Measurements from ENCODE around the gene TMEM37. TPM values are rescaled to one million over a fixed set of nuclear protein-coding genes. Genes with fewer than 3 reads are reported as not detected.

TMEM37 gene
- total and polyA plus RNA-seq, 2 of the 13 experiments (the other 11 are each of a cell fraction or from before 2014, with no cell fraction given): 37.7 to 115 TPM

- peak; percentile 55; the same call in 1 of the 2 replicates for TF ChIP-seq ZBTB33 (CRISPR knock-in tag; IDR thresholded peaks at IDR 0.05)
- no peak for TF ChIP-seq ZNF24 (IDR thresholded peaks at IDR 0.05)
- no peak for TF ChIP-seq SOX13 (IDR thresholded peaks at IDR 0.05)
- TF ChIP-seq SOX13 (CRISPR knock-in tag; conservative IDR thresholded peaks at IDR 0.05 in 1 of 2, IDR thresholded peaks at IDR 0.05 in 1 of 2): peak in 1 of 2 experiments; percentile 53; a peak in 2 of 4 replicates
- TF ChIP-seq NCOA2 (CRISPR knock-in tag; IDR thresholded peaks at IDR 0.05): 0 out of 2 replicates have a peak, but pooled peaks have one; percentile 6
- peak; percentile 27; the same call in 1 of the 2 replicates for TF ChIP-seq ZNF281 (CRISPR knock-in tag; IDR thresholded peaks at IDR 0.05; ENCODE audit: borderline replicate concordance)
- TF ChIP-seq PREB (CRISPR knock-in tag; IDR thresholded peaks at IDR 0.05): no peak
- no peak; the same call in 1 of the 2 replicates for TF ChIP-seq DNMT1 (CRISPR knock-in tag; IDR thresholded peaks at IDR 0.05)
- TF ChIP-seq ZNF878 (CRISPR knock-in tag; IDR thresholded peaks at IDR 0.05): peak; percentile 55; the same call in 1 of the 2 replicates
- TF ChIP-seq IRF1 (CRISPR knock-in tag; IDR thresholded peaks at IDR 0.05; ENCODE audit: low read depth): no peak
- no peak for TF ChIP-seq ZNF770 (CRISPR knock-in tag; IDR thresholded peaks at IDR 0.05)
- TF ChIP-seq ZNF883 (CRISPR knock-in tag; IDR thresholded peaks at IDR 0.05; ENCODE audit: not compliant biosample characterization): no peak
These were observed 44.9 kb downstream of the TMEM37 start (continued) for GRCh38 chr2:119476301-119477112.

Data from HepG2 (cell line).